ENCODE data around the gene ERCC5. TPM values are rescaled to one million over a fixed set of nuclear protein-coding genes. Genes with fewer than 3 reads are reported as not detected.
A peak's percentile ranks its signal among the peaks of the same experiment; 100 is the strongest.

The ERCC5 gene
- total and polyA plus RNA-seq, 9 of the 15 experiments (the other 6 are each of a cell fraction or from before 2014, with no cell fraction given), result 7.4 to 43.1 (median 33.9) TPM

DNA sequence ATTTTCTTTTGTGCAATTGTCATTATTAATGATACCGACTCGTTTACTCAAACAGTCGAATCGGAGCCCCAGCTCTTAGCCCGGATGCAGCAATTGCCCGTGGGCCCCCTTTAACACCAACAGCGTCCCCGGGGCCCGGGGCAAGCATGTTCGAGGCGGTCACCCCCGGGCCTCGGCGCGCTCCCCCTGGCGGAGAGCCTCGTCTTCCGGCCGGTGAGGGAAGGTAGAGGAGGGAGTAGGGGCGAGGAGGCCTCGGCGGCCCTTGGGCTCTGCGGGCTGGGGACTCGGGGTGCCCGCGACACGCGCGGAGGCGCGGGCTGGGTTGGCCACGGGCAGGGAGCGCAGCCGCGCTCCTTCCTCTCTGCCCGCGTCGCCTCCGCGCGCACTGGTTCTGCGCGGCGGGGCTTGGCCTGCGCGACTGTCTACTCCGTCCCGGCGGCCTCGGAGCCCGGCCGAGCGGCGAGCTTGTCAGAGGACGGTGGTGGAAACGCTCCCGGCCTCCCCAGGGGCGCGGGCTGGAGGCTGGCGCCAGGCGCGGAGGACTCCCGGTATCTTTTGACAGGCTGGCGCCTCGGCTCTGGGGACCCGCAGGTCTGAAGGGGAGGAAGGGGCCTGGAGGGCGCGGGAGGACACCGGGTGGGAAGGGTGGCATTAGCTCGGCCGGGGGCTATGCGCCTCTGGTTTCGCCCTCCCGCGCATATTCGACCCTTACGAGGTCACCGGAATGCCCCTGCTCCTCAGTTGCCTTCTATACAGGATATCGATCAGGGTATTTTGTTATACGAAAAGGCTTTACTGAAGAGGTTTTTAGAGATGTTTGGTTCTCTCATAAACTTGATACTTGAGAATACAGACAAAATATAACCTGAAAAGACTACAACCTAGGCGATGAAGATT lies 45.4 kb upstream of the ERCC5 start (continued):
- TF ChIP-seq, protein P1, sequence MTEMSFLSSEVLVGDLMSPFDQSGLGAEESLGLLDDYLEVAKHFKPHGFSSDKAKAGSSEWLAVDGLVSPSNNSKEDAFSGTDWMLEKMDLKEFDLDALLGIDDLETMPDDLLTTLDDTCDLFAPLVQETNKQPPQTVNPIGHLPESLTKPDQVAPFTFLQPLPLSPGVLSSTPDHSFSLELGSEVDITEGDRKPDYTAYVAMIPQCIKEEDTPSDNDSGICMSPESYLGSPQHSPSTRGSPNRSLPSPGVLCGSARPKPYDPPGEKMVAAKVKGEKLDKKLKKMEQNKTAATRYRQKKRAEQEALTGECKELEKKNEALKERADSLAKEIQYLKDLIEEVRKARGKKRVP (CRISPR knock-in tag; IDR thresholded peaks at IDR 0.05), result no peak
- no peak for TF ChIP-seq ZFPM2 (CRISPR knock-in tag; IDR thresholded peaks at IDR 0.05)
- TF ChIP-seq, protein P2, sequence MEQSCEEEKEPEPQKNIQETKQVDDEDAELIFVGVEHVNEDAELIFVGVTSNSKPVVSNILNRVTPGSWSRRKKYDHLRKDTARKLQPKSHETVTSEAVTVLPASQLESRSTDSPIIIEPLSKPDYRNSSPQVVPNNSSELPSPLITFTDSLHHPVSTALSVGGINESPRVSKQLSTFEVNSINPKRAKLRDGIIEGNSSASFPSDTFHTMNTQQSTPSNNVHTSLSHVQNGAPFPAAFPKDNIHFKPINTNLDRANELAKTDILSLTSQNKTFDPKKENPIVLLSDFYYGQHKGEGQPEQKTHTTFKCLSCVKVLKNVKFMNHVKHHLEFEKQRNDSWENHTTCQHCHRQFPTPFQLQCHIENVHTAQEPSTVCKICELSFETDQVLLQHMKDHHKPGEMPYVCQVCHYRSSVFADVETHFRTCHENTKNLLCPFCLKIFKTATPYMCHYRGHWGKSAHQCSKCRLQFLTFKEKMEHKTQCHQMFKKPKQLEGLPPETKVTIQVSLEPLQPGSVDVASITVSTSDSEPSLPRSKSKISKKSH (CRISPR knock-in tag; IDR thresholded peaks at IDR 0.05), result no peak
- no peak for TF ChIP-seq ZNF41 (CRISPR knock-in tag; conservative IDR thresholded peaks at IDR 0.05)
- no peak for TF ChIP-seq CREBBP (IDR thresholded peaks at IDR 0.05; ENCODE audit: low read depth, low read length)
- no peak for TF ChIP-seq ZNF165 (CRISPR knock-in tag; IDR thresholded peaks at IDR 0.05; ENCODE audit: borderline replicate concordance)
- TF ChIP-seq PYGO2 (tag; IDR thresholded peaks at IDR 0.05), result no peak
- TF ChIP-seq SMARCB1 (IDR thresholded peaks at IDR 0.05; ENCODE audit: insufficient read length, low read depth), result no peak
- TF ChIP-seq, protein P3, sequence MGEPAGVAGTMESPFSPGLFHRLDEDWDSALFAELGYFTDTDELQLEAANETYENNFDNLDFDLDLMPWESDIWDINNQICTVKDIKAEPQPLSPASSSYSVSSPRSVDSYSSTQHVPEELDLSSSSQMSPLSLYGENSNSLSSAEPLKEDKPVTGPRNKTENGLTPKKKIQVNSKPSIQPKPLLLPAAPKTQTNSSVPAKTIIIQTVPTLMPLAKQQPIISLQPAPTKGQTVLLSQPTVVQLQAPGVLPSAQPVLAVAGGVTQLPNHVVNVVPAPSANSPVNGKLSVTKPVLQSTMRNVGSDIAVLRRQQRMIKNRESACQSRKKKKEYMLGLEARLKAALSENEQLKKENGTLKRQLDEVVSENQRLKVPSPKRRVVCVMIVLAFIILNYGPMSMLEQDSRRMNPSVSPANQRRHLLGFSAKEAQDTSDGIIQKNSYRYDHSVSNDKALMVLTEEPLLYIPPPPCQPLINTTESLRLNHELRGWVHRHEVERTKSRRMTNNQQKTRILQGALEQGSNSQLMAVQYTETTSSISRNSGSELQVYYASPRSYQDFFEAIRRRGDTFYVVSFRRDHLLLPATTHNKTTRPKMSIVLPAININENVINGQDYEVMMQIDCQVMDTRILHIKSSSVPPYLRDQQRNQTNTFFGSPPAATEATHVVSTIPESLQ (CRISPR knock-in tag; IDR thresholded peaks at IDR 0.05), result no peak
- no peak for TF ChIP-seq E4F1 (CRISPR knock-in tag; IDR thresholded peaks at IDR 0.05; ENCODE audit: borderline replicate concordance)
- TF ChIP-seq ELF1 (tag; IDR thresholded peaks at IDR 0.05), result no peak
- TF ChIP-seq ZNF184 (CRISPR knock-in tag; IDR thresholded peaks at IDR 0.05), result no peak
- no peak for TF ChIP-seq HMG20A (CRISPR knock-in tag; conservative IDR thresholded peaks at IDR 0.05)
- no peak for TF ChIP-seq PPARD (CRISPR knock-in tag; IDR thresholded peaks at IDR 0.05)
- TF ChIP-seq MAFK (IDR thresholded peaks at IDR 0.05; ENCODE audit: low read length), result no peak
- no peak for TF ChIP-seq SAFB2 (IDR thresholded peaks at IDR 0.05; ENCODE audit: borderline replicate concordance, low read depth, low read length, severe bottlenecking)
- TF ChIP-seq SMAD3 (CRISPR knock-in tag; conservative IDR thresholded peaks at IDR 0.05), result no peak
- peak; percentile 75 for TF ChIP-seq GABPA (tag; conservative IDR thresholded peaks at IDR 0.05; ENCODE audit: low read depth)
- peak; percentile 87 for TF ChIP-seq RBFOX2 (IDR thresholded peaks at IDR 0.05; ENCODE audit: low read depth, low read length)
- peak; percentile 63 for TF ChIP-seq NFIC (IDR thresholded peaks at IDR 0.05)
- no peak for TF ChIP-seq NFYB (IDR thresholded peaks at IDR 0.05; ENCODE audit: extremely low read depth, insufficient read length)
- TF ChIP-seq ZNF263 (CRISPR knock-in tag; IDR thresholded peaks at IDR 0.05; ENCODE audit: borderline replicate concordance), result peak; percentile 42; the same call in 1 of the 2 replicates

All from K562 (cell line).